ENCODE data around the gene PTP4A2.
A peak's percentile ranks its signal among the peaks of the same experiment; 100 is the strongest.

The PTP4A2 gene

GRCh38 chr1:31938184-31938975 is at the start of gene PTP4A2:
Gene PTP4A2 (minus strand): TSS chr1:31938368. CDS start chr1:31919065, 19,303 bp downstream.
- DNase-seq = peak; percentile 99

GRCh38 chr1:31987135-31987619 is 49.0 kb upstream of the PTP4A2 start:
- no peak for DNase-seq

- DNase-seq = no peak
These were observed 47.3 kb upstream of the PTP4A2 start for GRCh38 chr1:31985430-31985829.

GRCh38 chr1:31984419-31985347 is 46.5 kb upstream of the PTP4A2 start:
- no peak for DNase-seq

GRCh38 chr1:31981972-31982371 is 43.8 kb upstream of the PTP4A2 start:
- no peak for DNase-seq

- DNase-seq = no peak
These were observed 43.3 kb upstream of the PTP4A2 start for GRCh38 chr1:31981456-31981839.

GRCh38 chr1:31980835-31981455 is 42.8 kb upstream of the PTP4A2 start:
- DNase-seq = no peak

- no peak for DNase-seq
These were observed 40.8 kb upstream of the PTP4A2 start for GRCh38 chr1:31978843-31979400.

GRCh38 chr1:31977385-31978131 is 39.4 kb upstream of the PTP4A2 start:
- no peak for DNase-seq

GRCh38 chr1:31976401-31976800 is 38.2 kb upstream of the PTP4A2 start:
- DNase-seq = no peak

- no peak for DNase-seq
These were observed 32.7 kb upstream of the PTP4A2 start for GRCh38 chr1:31970873-31971272.

GRCh38 chr1:31961536-31961935 is 23.4 kb upstream of the PTP4A2 start:
- no peak for DNase-seq

- DNase-seq = no peak
These were observed 21.6 kb upstream of the PTP4A2 start for GRCh38 chr1:31959521-31960340.

- DNase-seq = no peak
These were observed 19.8 kb upstream of the PTP4A2 start for GRCh38 chr1:31957701-31958674.

- DNase-seq = no peak
These were observed 18.0 kb upstream of the PTP4A2 start for GRCh38 chr1:31955917-31956736.

GRCh38 chr1:31954607-31955283 is 16.6 kb upstream of the PTP4A2 start:
- DNase-seq = no peak

GRCh38 chr1:31952825-31953220 is 14.7 kb upstream of the PTP4A2 start:
- DNase-seq = no peak

- DNase-seq = no peak
These were observed 13.1 kb upstream of the PTP4A2 start for GRCh38 chr1:31951276-31951675.
